ENCODE results near the gene NKX6-1.

Gene NKX6-1

GRCh38 chr4:84495118-84495793 is 3.8 kb downstream of the NKX6-1 start:
- TF ChIP-seq ZNF274 (IDR thresholded peaks at IDR 0.05; ENCODE audit: low read depth, low read length): no peak
- H3K4me3 ChIP-seq (ENCODE audit: low read length): no peak overlapping the region

- no peak for TF ChIP-seq ZNF274 (IDR thresholded peaks at IDR 0.05; ENCODE audit: low read depth, low read length)
- H3K4me3 ChIP-seq (ENCODE audit: low read length): no peak overlapping the region
Measured at GRCh38 chr4:84494531-84494930, 4.6 kb downstream of the NKX6-1 start.

- no peak overlapping the region for H3K4me3 ChIP-seq (ENCODE audit: low read length)
- no peak for TF ChIP-seq ZNF274 (IDR thresholded peaks at IDR 0.05; ENCODE audit: low read depth, low read length)
Measured at GRCh38 chr4:84494076-84494475, 5.0 kb downstream of the NKX6-1 start.

- H3K4me3 ChIP-seq (ENCODE audit: low read length): no peak overlapping the region; the same call in 1 of the 2 replicates
- no peak for TF ChIP-seq ZNF274 (IDR thresholded peaks at IDR 0.05; ENCODE audit: low read depth, low read length)
Measured at GRCh38 chr4:84493092-84493850, 5.8 kb downstream of the NKX6-1 start.

- H3K4me3 ChIP-seq (ENCODE audit: low read length): no peak overlapping the region
- TF ChIP-seq ZNF274 (IDR thresholded peaks at IDR 0.05; ENCODE audit: low read depth, low read length): no peak
Measured at GRCh38 chr4:84492737-84493091, 6.4 kb downstream of the NKX6-1 start.

GRCh38 chr4:84492290-84492689 is 6.8 kb downstream of the NKX6-1 start:
- no peak for TF ChIP-seq ZNF274 (IDR thresholded peaks at IDR 0.05; ENCODE audit: low read depth, low read length)
- H3K4me3 ChIP-seq (ENCODE audit: low read length): no peak overlapping the region

GRCh38 chr4:84491481-84491880 is 7.6 kb downstream of the NKX6-1 start:
- TF ChIP-seq ZNF274 (IDR thresholded peaks at IDR 0.05; ENCODE audit: low read depth, low read length): no peak
- no peak overlapping the region for H3K4me3 ChIP-seq (ENCODE audit: low read length)

- H3K4me3 ChIP-seq (ENCODE audit: low read length): no peak overlapping the region
- no peak for TF ChIP-seq ZNF274 (IDR thresholded peaks at IDR 0.05; ENCODE audit: low read depth, low read length)
Measured at GRCh38 chr4:84490663-84491062, 8.4 kb downstream of the NKX6-1 start.

- no peak for TF ChIP-seq ZNF274 (IDR thresholded peaks at IDR 0.05; ENCODE audit: low read depth, low read length)
Measured at GRCh38 chr4:84484236-84484635, 14.9 kb downstream of the NKX6-1 start.

GRCh38 chr4:84483688-84484087 is 15.4 kb downstream of the NKX6-1 start:
- TF ChIP-seq ZNF274 (IDR thresholded peaks at IDR 0.05; ENCODE audit: low read depth, low read length): no peak
- no peak overlapping the region for H3K4me3 ChIP-seq (ENCODE audit: low read length)

More at GRCh38 chr4:84484236-84484635, 14.9 kb downstream of the NKX6-1 start:
- no peak overlapping the region for H3K4me3 ChIP-seq (ENCODE audit: low read length)

GRCh38 chr4:84482564-84483563 is 16.2 kb downstream of the NKX6-1 start:
- no peak overlapping the region; the same call in 1 of the 2 replicates for H3K4me3 ChIP-seq (ENCODE audit: low read length)
- no peak for TF ChIP-seq ZNF274 (IDR thresholded peaks at IDR 0.05; ENCODE audit: low read depth, low read length)

- H3K4me3 ChIP-seq (ENCODE audit: low read length): no peak overlapping the region
- TF ChIP-seq ZNF274 (IDR thresholded peaks at IDR 0.05; ENCODE audit: low read depth, low read length): no peak
Measured at GRCh38 chr4:84481860-84482245, 17.2 kb downstream of the NKX6-1 start.

- no peak overlapping the region for H3K4me3 ChIP-seq (ENCODE audit: low read length)
- TF ChIP-seq ZNF274 (IDR thresholded peaks at IDR 0.05; ENCODE audit: low read depth, low read length): no peak
Measured at GRCh38 chr4:84481077-84481859, 17.8 kb downstream of the NKX6-1 start.
